Omental fat pad (tissue), 4 donors: ENCODE results near the gene PPP1R1B. TPM values are rescaled to one million over a fixed set of nuclear protein-coding genes. Genes with fewer than 3 reads are reported as not detected.

Source experiments
- ATAC-seq: fragments of 150-250 bp; one replicate; pipeline ENCODE4 v1.9.1; 2016; ENCODE audit warnings: mild to moderate bottlenecking, moderate library complexity; ENCODE audit not compliant: low FRiP score
- DNase-seq: peaks from one replicate; pipeline ENCODE4 v3.0.0-alpha.2; 2019; ENCODE audit warnings: low spot score
- total RNA-seq, 4 donors: library from RNA; depleted of rRNA; stranded (reverse); fragments of >200 nt; gene quantifications; one replicate each; pipeline ENCODE4 v1.1.0, GENCODE V29; 2016
- TF ChIP-seq, protein P1 (sequence below), 3 donors: fragments of 450-650 bp; IDR thresholded peaks; one replicate each; pipeline ENCODE4 v1.5.1; 2016 to 2017; ENCODE audit warnings: antibody characterized with exemption in 3 of 3, mild to moderate bottlenecking in 3 of 3, moderate library complexity in 2 of 3

Gene PPP1R1B
- total RNA-seq, 4 donors from 2014 or later, result 13.9 to 27.0 (median 19.1) TPM

DNA sequence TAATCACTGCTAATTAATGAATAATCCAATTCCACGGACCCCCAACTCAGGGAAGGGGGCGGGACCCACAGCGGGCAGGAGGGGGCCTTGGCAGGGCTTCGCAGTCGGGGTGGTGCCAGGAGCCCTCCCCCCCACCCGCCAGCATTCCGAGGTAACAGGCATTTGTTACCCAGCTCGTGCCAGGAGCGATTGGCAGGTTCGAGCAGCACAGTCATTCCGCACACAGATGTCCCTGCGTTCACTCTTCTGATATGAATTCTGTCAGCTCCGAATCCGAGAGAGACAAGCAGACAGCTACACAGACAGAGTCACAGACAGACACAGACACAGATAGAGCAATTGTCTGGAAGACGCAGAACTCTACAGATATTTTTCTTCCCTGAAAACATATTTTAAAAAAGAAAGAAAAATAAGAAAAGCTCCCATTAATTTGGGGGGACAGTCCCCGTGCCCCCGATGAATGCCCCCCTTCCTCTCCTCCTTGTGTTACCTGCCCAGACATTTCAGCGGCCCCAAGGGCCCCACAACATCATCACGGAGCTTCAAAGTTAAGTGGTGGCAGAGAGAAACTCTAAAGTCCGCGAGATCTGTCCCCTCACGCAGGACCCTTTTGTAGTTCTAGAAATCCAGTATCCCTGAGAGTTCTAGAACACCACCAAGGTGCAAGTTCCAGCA lies 29.2 kb upstream of the PPP1R1B start:
- no peak for ATAC-seq
- no peak for DNase-seq
- TF ChIP-seq, protein P1, sequence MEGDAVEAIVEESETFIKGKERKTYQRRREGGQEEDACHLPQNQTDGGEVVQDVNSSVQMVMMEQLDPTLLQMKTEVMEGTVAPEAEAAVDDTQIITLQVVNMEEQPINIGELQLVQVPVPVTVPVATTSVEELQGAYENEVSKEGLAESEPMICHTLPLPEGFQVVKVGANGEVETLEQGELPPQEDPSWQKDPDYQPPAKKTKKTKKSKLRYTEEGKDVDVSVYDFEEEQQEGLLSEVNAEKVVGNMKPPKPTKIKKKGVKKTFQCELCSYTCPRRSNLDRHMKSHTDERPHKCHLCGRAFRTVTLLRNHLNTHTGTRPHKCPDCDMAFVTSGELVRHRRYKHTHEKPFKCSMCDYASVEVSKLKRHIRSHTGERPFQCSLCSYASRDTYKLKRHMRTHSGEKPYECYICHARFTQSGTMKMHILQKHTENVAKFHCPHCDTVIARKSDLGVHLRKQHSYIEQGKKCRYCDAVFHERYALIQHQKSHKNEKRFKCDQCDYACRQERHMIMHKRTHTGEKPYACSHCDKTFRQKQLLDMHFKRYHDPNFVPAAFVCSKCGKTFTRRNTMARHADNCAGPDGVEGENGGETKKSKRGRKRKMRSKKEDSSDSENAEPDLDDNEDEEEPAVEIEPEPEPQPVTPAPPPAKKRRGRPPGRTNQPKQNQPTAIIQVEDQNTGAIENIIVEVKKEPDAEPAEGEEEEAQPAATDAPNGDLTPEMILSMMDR (IDR thresholded peaks at IDR 0.05), result no peak

DNA sequence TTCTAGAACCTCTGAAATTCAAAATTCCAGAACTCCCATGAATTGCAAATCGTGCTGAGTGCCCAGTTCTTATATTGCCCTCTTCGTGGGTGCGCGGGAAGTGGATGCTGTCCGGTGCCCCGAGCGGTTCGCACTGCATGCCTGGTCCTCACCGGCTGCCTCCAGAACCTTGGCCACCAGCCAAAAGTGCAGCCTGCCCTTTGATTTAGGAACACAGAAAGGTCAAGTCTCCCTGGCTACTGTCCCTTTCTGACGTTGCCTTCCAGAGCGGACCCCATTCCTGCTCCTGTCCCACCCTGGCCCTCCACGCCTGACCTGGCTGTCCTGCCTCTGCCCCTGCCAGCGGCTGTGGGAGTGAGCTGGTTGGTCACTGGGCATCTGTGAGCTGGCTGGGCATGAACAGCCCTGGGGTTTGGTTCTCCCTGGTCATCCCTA lies 28.7 kb upstream of the PPP1R1B start:
- DNase-seq (no peak), ATAC-seq (no peak)
- TF ChIP-seq, protein P1 (IDR thresholded peaks at IDR 0.05), result no peak

DNA sequence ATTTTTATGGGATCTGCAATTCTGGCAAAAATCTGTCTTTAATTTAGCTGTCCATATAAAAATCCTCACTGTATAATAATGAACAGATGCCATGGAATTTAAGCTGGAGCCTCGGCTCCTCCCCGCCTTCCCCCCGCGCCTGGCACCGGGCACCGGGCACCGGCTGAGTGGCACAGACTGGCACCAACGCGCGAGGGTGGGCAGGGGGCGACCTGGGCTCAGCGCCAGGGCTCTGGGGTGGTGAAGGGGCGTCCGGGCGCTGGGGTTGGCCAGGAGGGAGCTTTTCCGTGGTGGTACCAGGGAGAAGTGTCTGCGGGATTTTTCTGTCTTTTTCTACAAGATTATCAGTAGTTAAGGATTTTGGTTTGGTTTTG lies 28.1 kb upstream of the PPP1R1B start:
- TF ChIP-seq, protein P1 (IDR thresholded peaks at IDR 0.05), result no peak
- DNase-seq (no peak), ATAC-seq (no peak)

DNA sequence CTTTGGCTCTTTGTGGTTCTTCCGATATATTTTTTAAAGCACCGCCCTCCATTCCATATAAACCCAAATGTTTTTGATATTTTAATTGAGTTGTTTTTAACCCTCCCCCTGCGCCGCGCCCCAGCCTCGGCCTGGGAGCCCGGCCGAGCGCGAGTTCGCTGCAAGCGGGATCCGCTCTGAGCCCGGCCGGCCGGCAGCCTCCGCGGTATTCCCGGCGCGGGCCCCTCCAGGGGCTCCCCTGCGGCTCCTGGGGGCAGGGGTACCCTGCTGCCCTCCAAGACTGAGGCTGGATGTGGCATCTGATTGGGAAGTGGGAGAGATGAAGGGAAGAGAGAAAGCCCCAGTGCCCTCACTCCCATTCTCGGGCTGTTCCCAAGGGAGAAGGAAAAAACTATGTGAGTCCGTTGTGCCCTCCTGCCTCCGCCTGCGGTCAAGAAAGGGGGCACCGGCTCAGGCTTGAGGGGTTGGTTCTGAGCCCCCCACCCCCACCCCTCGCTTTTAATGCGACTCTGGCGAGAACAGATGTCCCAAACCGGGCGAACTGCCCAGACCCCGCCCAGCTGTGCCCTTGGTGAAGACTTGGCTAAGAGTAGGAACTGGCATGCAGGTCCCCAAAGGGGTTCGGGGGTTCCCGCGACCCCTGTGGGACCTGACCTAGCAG lies 27.6 kb upstream of the PPP1R1B start:
- DNase-seq (no peak), ATAC-seq (no peak)
- TF ChIP-seq, protein P1 (IDR thresholded peaks at IDR 0.05), result no peak

DNA sequence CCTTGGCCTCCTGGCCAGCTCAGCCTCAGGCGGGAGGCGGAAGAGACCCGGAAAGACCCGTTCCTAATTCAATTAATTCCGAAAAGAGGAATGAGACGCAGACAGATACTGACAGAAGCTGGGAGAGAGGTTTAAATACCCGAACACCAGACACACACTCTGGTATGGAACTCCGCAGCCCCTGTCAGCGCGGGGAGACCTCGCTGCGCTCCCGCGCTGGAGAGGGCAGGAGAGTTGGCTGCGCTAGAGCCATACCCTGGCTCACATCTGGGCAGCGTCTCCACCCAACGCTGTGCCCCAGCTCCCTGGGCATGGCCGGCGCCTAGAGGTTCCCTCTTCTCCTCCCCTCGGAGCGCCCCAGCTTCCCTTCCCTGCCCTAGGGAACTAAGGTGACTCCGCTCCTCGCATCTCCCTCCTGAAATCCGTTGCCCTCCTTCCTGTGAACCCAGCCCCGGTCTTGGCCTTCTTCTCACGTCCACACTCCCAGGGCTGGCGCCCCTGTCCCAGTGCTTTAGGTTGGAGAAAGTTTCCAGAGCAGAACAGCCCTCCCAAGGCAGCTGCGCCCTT lies 27.0 kb upstream of the PPP1R1B start:
- TF ChIP-seq, protein P1 (IDR thresholded peaks at IDR 0.05), result no peak
- ATAC-seq (no peak), DNase-seq (no peak)

DNA sequence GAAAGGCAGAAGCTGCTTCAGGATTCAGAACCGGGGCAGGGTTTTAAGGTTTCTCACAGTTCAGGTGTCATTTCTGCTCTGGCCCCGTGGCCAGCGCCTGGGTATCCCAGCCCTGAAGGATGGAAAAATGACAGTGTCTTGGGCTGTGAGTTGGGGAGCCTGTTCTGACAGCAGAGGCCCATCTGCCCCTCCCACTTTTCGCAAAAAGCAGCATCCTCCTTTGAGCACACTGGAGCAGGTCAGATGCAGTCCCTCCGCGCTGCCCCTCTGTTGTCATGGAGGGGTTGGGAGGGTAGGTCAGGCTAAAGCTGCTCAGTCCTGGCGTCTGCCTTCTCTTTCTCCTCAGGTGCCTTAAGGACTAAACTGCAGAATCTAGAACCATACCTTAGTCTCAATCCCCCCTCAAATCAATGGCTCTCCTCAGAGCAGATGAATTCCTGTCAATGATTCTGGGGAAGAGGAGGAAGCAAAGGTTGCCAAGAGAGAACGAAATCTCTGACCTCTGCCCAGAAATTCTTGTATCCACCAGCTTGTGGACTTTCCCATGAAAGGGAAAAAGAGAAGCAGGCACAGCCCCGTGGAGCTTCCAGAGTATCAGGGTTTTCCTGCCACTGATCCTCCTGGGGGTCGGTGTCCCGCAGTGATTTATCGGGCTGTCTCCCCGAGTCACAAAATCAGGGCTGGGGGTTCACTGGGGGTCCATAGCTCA lies 26.3 kb upstream of the PPP1R1B start:
- TF ChIP-seq, protein P1 (IDR thresholded peaks at IDR 0.05), result no peak

More for the DNA sequence above, 26.3 kb upstream of the PPP1R1B start:
- DNase-seq, result no peak
- ATAC-seq, result no peak
